Liver (tissue), 9 donors: ENCODE data around the gene OTOG. TPM values are rescaled to one million over a fixed set of nuclear protein-coding genes. Genes with fewer than 3 reads are reported as not detected.

Source experiments
- DNase-seq: peaks from one replicate; pipeline ENCODE4 v3.0.0-alpha.2; 2017; ENCODE audit warnings: low spot score
- H3K27ac ChIP-seq, 2 donors: one replicate each; pipeline ENCODE4 v1.7.0; 2013; ENCODE audit warnings: inconsistent platforms in 2 of 2, low read length in 2 of 2, control low read depth in 1 of 2, low read depth in 1 of 2, mild to moderate bottlenecking in 1 of 2
- H3K27me3 ChIP-seq, 4 donors: one replicate each; pipeline versions ENCODE4 v1.6.1 to v1.7.0; 2013; ENCODE audit warnings: low read length in 3 of 4, inconsistent platforms in 1 of 4, mild to moderate bottlenecking in 1 of 4, moderate library complexity in 1 of 4; ENCODE audit not compliant: control insufficient read depth in 4 of 4, insufficient read depth in 4 of 4
- H3K36me3 ChIP-seq, 4 donors: one replicate each; pipeline versions ENCODE4 v1.6.1 to v1.7.0; 2013; ENCODE audit warnings: low read length in 3 of 4, mild to moderate bottlenecking in 3 of 4, low read depth in 1 of 4, moderate library complexity in 1 of 4; ENCODE audit not compliant: control insufficient read depth in 4 of 4, insufficient read depth in 3 of 4
- H3K4me1 ChIP-seq, 4 donors: one replicate each; pipeline versions ENCODE4 v1.6.1 to v1.7.0; 2013; ENCODE audit warnings: low read length in 3 of 4, mild to moderate bottlenecking in 3 of 4, moderate library complexity in 1 of 4; ENCODE audit not compliant: control insufficient read depth in 4 of 4, insufficient read depth in 4 of 4
- H3K4me3 ChIP-seq, 3 donors: one replicate each; pipeline versions ENCODE4 v1.6.1 to v1.7.0; 2013; ENCODE audit warnings: low read length in 3 of 3, control low read depth in 1 of 3, low read depth in 1 of 3, mild to moderate bottlenecking in 1 of 3
- H3K9ac ChIP-seq, 2 donors: one replicate each; pipeline ENCODE4 v1.7.0; 2013; ENCODE audit warnings: low read length in 2 of 2, mild to moderate bottlenecking in 2 of 2, moderate library complexity in 2 of 2, control low read depth in 1 of 2, low read depth in 1 of 2
- H3K9me3 ChIP-seq, 4 donors: one replicate each; pipeline versions ENCODE4 v1.6.1 to v1.7.0; 2013; ENCODE audit warnings: low read length in 3 of 4; ENCODE audit not compliant: control insufficient read depth in 4 of 4
- EGR1 ChIP-seq, 2 donors: IDR thresholded peaks; 2 replicates each; pipeline ENCODE4 v1.6.1; 2016 to 2018; ENCODE audit warnings: antibody characterized with exemption in 2 of 2, low read depth in 2 of 2
- FOXA2 ChIP-seq: IDR thresholded peaks from 2 replicates; pipeline ENCODE4 v1.6.1; 2016; ENCODE audit warnings: antibody characterized with exemption
- GABPA ChIP-seq, 2 donors: IDR thresholded peaks in 1 of 2; conservative IDR thresholded peaks in 1 of 2; 2 replicates each; pipeline ENCODE4 v1.6.1; 2016; ENCODE audit warnings: antibody characterized with exemption in 2 of 2, mild to moderate bottlenecking in 1 of 2, moderate library complexity in 1 of 2
- JUND ChIP-seq, 2 donors: IDR thresholded peaks; 2 replicates each; pipeline ENCODE4 v1.6.1; 2016; ENCODE audit warnings: antibody characterized with exemption in 2 of 2
- NR2F2 ChIP-seq: IDR thresholded peaks from 2 replicates; pipeline ENCODE4 v1.6.1; 2016; ENCODE audit warnings: antibody characterized with exemption
- RAD21 ChIP-seq, 2 donors: IDR thresholded peaks; 2 replicates each; pipeline ENCODE4 v1.6.1; 2016; ENCODE audit warnings: antibody characterized with exemption in 2 of 2, mild to moderate bottlenecking in 2 of 2
- YY1 ChIP-seq: IDR thresholded peaks from 2 replicates; pipeline ENCODE4 v1.6.1; 2016; ENCODE audit warnings: antibody characterized with exemption, mild to moderate bottlenecking
- ZBTB33 ChIP-seq: IDR thresholded peaks from 2 replicates; pipeline ENCODE4 v1.6.1; 2016; ENCODE audit warnings: antibody characterized with exemption
- WGBS: extraction: QIAGEN DNeasy Blood & Tissue Kit; methylation state at CpG from one replicate; pipeline ENCODE4 v1.1.7; 2013; 5-methylcytosine and 5-hydroxymethylcytosine counted together
- polyA plus RNA-seq, 2 donors: library from polyadenylated mRNA; stranded (reverse) in 1 of 2; unstranded in 1 of 2; fragments of 200-250 nt in 1 of 2; fragments of >200 nt in 1 of 2; fragmentation: Nextera tagmentation in 1 of 2; extraction: Ambion mirVana in 1 of 2; gene quantifications; one replicate each; pipeline versions ENCODE4 v1.2.1 to v1.2.3, GENCODE V29; 2013 to 2015
- total RNA-seq, 2 donors: library from RNA; depleted of rRNA; stranded (reverse); fragments of >200 nt; gene quantifications; one replicate each; pipeline ENCODE4 v1.2.3, GENCODE V29; 2014
- TF ChIP-seq, protein P1 (sequence below): IDR thresholded peaks from 2 replicates; pipeline ENCODE4 v1.6.1; 2016; ENCODE audit warnings: antibody characterized with exemption
- TF ChIP-seq, protein P2 (sequence below): fragments of 150-350 bp; IDR thresholded peaks from 2 replicates; pipeline ENCODE4 v1.5.1; 2017; ENCODE audit warnings: improper control_type of control experiment, low read depth, low read length; ENCODE audit not compliant: missing input control
- TF ChIP-seq, protein P3 (sequence below): IDR thresholded peaks from 2 replicates; pipeline ENCODE4 v1.6.1; 2016; ENCODE audit warnings: antibody characterized with exemption, mild to moderate bottlenecking
- donor health status: healthy.
- donor health status: healthy.
- donor health status: healthy.
- donor health status: healthy.
- donor health status: healthy.

Gene OTOG
- total and polyA plus RNA-seq, 4 donors, result not detected

DNA sequence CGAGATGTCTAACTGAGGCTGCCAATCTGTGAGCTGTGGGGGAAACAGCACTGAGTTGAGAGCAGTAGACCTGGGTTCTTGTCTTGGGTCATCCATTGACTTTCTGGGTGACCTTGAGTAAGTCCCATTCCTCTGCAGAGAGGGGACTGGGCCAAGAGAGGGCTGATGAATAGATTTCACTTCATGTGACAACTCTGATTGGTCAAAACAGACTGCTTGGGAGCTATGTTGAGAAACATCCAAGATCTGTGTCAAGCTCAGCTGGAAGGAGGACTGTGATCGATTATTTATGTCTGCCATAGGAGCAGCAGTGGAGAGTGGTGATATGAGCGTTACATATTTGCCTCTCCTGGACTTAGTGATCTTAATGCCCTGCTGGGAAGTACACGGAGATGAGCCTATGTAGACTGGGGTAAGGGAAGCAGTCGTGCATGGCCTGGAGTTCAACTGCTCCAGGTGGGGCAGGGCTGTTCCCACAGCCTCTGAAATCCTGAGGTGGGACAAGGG, 47.7 kb downstream of the OTOG start:
- H3K27me3 ChIP-seq, result no peaks in the 10 kb centered on the region
- no peak for DNase-seq
- H3K27ac ChIP-seq, result no peak overlapping the region
- H3K4me3 ChIP-seq, result no peak overlapping the region
- no peaks in the 10 kb centered on the region for H3K4me1 ChIP-seq
- no peak overlapping the region for H3K9ac ChIP-seq
- no peak for TF ChIP-seq ZBTB33
- TF ChIP-seq EGR1 (IDR thresholded peaks at IDR 0.05; ENCODE audit: low read depth in 2 of 2), result no peak
- TF ChIP-seq YY1, result no peak
- no peak for TF ChIP-seq NR2F2
- TF ChIP-seq, protein P1, sequence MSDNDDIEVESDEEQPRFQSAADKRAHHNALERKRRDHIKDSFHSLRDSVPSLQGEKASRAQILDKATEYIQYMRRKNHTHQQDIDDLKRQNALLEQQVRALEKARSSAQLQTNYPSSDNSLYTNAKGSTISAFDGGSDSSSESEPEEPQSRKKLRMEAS, result no peak
- no peaks in the 10 kb centered on the region for H3K36me3 ChIP-seq
- 80% methylated on average over 5 of the region's 5 CpGs for WGBS
- no peaks in the 10 kb centered on the region for H3K9me3 ChIP-seq

DNA sequence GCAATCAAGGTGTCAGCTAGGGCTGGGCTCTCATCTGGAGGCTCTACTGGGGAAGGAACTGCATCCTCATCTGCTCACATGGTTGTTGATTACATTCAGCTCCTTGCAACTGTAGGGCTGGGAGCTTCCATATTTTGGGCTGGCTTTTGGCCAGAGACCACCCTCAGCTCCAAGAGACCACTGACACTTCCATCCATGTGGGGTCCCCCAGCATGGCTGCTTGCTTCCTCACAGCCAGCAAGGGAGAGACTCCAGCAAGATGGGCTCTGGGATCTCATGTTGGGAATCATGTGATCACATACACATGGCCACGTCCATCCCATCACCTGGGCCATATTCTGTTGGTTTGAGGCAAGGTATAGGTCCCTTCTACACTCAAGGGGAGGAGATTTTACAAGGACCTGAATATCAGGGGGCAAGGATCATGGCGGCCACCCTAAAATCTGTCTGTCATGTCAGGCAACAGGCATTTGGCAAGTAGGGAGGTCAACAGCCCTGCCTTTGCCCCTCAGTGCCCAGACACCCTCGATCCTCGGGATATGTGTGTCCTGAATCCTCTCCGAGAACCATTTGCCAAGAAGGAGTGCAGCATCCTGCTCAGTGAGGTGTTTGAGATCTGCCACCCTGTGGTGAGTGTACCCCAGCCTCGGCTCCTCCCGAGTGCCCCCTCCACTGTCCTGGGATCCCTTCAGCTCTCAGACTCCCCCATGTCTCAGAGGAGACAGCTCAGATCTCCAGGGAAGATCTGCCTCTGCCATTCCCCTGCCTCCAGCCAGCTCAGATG, 48.7 kb downstream of the OTOG start:
- H3K27me3 ChIP-seq, result no peaks in the 10 kb centered on the region
- DNase-seq, result no peak
- no peaks in the 10 kb centered on the region for H3K36me3 ChIP-seq
- no peaks in the 10 kb centered on the region for H3K4me1 ChIP-seq
- H3K9ac ChIP-seq, result no peak overlapping the region
- H3K4me3 ChIP-seq, result no peak overlapping the region
- no peak for TF ChIP-seq NR2F2
- TF ChIP-seq RAD21 (IDR thresholded peaks at IDR 0.05), result no peak
- TF ChIP-seq GABPA (IDR thresholded peaks at IDR 0.05 in 1 of 2, conservative IDR thresholded peaks at IDR 0.05 in 1 of 2), result no peak
- 77% methylated on average over 7 of the region's 7 CpGs for WGBS
- H3K27ac ChIP-seq, result no peak overlapping the region
- H3K9me3 ChIP-seq, result no peaks in the 10 kb centered on the region

DNA sequence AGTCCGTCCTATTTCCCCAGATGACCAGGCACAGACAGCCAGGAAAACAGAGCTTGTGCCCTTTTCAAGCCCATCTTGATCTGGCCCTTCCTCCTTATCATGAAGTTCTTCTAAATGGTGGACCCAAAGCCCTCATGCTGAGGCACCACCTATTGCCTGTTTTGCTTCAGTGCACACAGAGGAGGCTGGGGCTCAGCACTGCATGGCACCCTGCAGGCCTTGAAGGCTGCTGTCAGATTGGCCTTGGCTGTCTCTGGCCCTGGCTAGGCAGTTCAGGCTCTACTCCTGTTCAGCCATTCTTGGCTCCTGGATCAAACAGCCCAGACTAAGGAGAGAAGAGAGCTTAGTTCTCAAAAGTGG, 49.2 kb downstream of the OTOG start:
- TF ChIP-seq EGR1 (IDR thresholded peaks at IDR 0.05; ENCODE audit: low read depth in 2 of 2), result no peak
- TF ChIP-seq, protein P2, sequence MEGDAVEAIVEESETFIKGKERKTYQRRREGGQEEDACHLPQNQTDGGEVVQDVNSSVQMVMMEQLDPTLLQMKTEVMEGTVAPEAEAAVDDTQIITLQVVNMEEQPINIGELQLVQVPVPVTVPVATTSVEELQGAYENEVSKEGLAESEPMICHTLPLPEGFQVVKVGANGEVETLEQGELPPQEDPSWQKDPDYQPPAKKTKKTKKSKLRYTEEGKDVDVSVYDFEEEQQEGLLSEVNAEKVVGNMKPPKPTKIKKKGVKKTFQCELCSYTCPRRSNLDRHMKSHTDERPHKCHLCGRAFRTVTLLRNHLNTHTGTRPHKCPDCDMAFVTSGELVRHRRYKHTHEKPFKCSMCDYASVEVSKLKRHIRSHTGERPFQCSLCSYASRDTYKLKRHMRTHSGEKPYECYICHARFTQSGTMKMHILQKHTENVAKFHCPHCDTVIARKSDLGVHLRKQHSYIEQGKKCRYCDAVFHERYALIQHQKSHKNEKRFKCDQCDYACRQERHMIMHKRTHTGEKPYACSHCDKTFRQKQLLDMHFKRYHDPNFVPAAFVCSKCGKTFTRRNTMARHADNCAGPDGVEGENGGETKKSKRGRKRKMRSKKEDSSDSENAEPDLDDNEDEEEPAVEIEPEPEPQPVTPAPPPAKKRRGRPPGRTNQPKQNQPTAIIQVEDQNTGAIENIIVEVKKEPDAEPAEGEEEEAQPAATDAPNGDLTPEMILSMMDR, result no peak
- no peak for TF ChIP-seq GABPA (IDR thresholded peaks at IDR 0.05 in 1 of 2, conservative IDR thresholded peaks at IDR 0.05 in 1 of 2)
- no peak for TF ChIP-seq NR2F2
- TF ChIP-seq RAD21 (IDR thresholded peaks at IDR 0.05), result no peak
- no peak for TF ChIP-seq JUND (IDR thresholded peaks at IDR 0.05)
- no peak for TF ChIP-seq ZBTB33
- TF ChIP-seq, protein P3, sequence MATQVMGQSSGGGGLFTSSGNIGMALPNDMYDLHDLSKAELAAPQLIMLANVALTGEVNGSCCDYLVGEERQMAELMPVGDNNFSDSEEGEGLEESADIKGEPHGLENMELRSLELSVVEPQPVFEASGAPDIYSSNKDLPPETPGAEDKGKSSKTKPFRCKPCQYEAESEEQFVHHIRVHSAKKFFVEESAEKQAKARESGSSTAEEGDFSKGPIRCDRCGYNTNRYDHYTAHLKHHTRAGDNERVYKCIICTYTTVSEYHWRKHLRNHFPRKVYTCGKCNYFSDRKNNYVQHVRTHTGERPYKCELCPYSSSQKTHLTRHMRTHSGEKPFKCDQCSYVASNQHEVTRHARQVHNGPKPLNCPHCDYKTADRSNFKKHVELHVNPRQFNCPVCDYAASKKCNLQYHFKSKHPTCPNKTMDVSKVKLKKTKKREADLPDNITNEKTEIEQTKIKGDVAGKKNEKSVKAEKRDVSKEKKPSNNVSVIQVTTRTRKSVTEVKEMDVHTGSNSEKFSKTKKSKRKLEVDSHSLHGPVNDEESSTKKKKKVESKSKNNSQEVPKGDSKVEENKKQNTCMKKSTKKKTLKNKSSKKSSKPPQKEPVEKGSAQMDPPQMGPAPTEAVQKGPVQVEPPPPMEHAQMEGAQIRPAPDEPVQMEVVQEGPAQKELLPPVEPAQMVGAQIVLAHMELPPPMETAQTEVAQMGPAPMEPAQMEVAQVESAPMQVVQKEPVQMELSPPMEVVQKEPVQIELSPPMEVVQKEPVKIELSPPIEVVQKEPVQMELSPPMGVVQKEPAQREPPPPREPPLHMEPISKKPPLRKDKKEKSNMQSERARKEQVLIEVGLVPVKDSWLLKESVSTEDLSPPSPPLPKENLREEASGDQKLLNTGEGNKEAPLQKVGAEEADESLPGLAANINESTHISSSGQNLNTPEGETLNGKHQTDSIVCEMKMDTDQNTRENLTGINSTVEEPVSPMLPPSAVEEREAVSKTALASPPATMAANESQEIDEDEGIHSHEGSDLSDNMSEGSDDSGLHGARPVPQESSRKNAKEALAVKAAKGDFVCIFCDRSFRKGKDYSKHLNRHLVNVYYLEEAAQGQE, result no peak
- TF ChIP-seq FOXA2, result no peak
- Histone ChIP-seq H3K9me3 (no peaks in the 10 kb centered on the region), H3K27me3 (no peaks in the 10 kb centered on the region), H3K9ac (no peak overlapping the region), H3K27ac (no peak overlapping the region), H3K4me3 (no peak overlapping the region), H3K4me1 (no peaks in the 10 kb centered on the region), H3K36me3 (no peaks in the 10 kb centered on the region)
- DNase-seq, result no peak
- WGBS, result 78% methylated on average over 1 of the region's 1 CpG
